WI38 (cell line): ENCODE results near the gene GMCL2.

Source experiments
- H3K4me3 ChIP-seq: 2 replicates; pipeline ENCODE4 v1.5.1; 2011; ENCODE audit warnings: low read depth, mild to moderate bottlenecking, control low read depth, low read length
- CTCF ChIP-seq: IDR thresholded peaks from 2 replicates; pipeline ENCODE4 v1.5.1; 2012; ENCODE audit warnings: low read depth, mild to moderate bottlenecking, control low read depth, low read length

The GMCL2 gene

GRCh38 chr5:178137991-178138390 lies 49.2 kb downstream of the GMCL2 start:
- H3K4me3 ChIP-seq: no peak overlapping the region
- TF ChIP-seq CTCF: no peak

- no peak for TF ChIP-seq CTCF
- H3K4me3 ChIP-seq: no peak overlapping the region
These were observed 50.2 kb downstream of the GMCL2 start for GRCh38 chr5:178136990-178137389.
